ENCODE results near the gene ENGASE. TPM values are rescaled to one million over a fixed set of nuclear protein-coding genes. Genes with fewer than 3 reads are reported as not detected.

Gene ENGASE
- total RNA-seq, 1 donor from 2014 or later: 10.5 TPM

- Histone ChIP-seq H3K4me3 (ENCODE audit: low read depth, low read length) (no peak overlapping the region), H3K27me3 (ENCODE audit: control insufficient read depth, insufficient read depth, low read length) (peaks cover 13% of the 10 kb centered on the region), H3K36me3 (ENCODE audit: control insufficient read depth, insufficient read depth, low read length) (no peaks in the 10 kb centered on the region)
- TF ChIP-seq CTCF (IDR thresholded peaks at IDR 0.05; ENCODE audit: insufficient read depth, low read length, severe bottlenecking): no peak
- DNase-seq (ENCODE audit: low read depth): no peak
- FAIRE-seq: no peak
Observed at GRCh38 chr17:79123988-79124387, 49.4 kb downstream of the ENGASE start.

GRCh38 chr17:79124513-79125209 lies 50.0 kb downstream of the ENGASE start:
- Histone ChIP-seq H3K27me3 (ENCODE audit: control insufficient read depth, insufficient read depth, low read length) (peaks cover 13% of the 10 kb centered on the region), H3K4me3 (ENCODE audit: low read depth, low read length) (no peak overlapping the region), H3K36me3 (ENCODE audit: control insufficient read depth, insufficient read depth, low read length) (no peaks in the 10 kb centered on the region)
- no peak for FAIRE-seq
- DNase-seq (ENCODE audit: low read depth): no peak
- TF ChIP-seq CTCF (IDR thresholded peaks at IDR 0.05; ENCODE audit: insufficient read depth, low read length, severe bottlenecking): no peak

- FAIRE-seq: no peak
- no peaks in the 10 kb centered on the region for H3K36me3 ChIP-seq (ENCODE audit: control insufficient read depth, insufficient read depth, low read length)
Observed at GRCh38 chr17:79125503-79125902, 50.9 kb downstream of the ENGASE start.

GRCh38 chr17:79126139-79126538 lies 51.5 kb downstream of the ENGASE start:
- no peaks in the 10 kb centered on the region for H3K36me3 ChIP-seq (ENCODE audit: control insufficient read depth, insufficient read depth, low read length)
- peak; percentile 16 for TF ChIP-seq CTCF (IDR thresholded peaks at IDR 0.05; ENCODE audit: insufficient read depth, low read length, severe bottlenecking)
- no peak for FAIRE-seq
- DNase-seq (ENCODE audit: low read depth): no peak
- peaks cover 13% of the 10 kb centered on the region for H3K27me3 ChIP-seq (ENCODE audit: control insufficient read depth, insufficient read depth, low read length)
- no peak overlapping the region for H3K4me3 ChIP-seq (ENCODE audit: low read depth, low read length)

More at GRCh38 chr17:79125503-79125902, 50.9 kb downstream of the ENGASE start:
- TF ChIP-seq CTCF (IDR thresholded peaks at IDR 0.05; ENCODE audit: insufficient read depth, low read length, severe bottlenecking): no peak
- Histone ChIP-seq H3K27me3 (ENCODE audit: control insufficient read depth, insufficient read depth, low read length) (peaks cover 13% of the 10 kb centered on the region), H3K4me3 (ENCODE audit: low read depth, low read length) (no peak overlapping the region)
- DNase-seq (ENCODE audit: low read depth): no peak

- Histone ChIP-seq H3K27me3 (ENCODE audit: control insufficient read depth, insufficient read depth, low read length) (peaks cover 13% of the 10 kb centered on the region), H3K36me3 (ENCODE audit: control insufficient read depth, insufficient read depth, low read length) (no peaks in the 10 kb centered on the region), H3K4me3 (ENCODE audit: low read depth, low read length) (no peak overlapping the region)
- TF ChIP-seq CTCF (IDR thresholded peaks at IDR 0.05; ENCODE audit: insufficient read depth, low read length, severe bottlenecking): no peak
- DNase-seq (ENCODE audit: low read depth) (no peak), FAIRE-seq (no peak)
Observed at GRCh38 chr17:79127534-79128135, 53.0 kb downstream of the ENGASE start.

Measured in bronchial epithelial cell (primary cell).